ENCODE data around the gene UBE2L6. TPM values are rescaled to one million over a fixed set of nuclear protein-coding genes. Genes with fewer than 3 reads are reported as not detected.

UBE2L6 gene
- polyA plus RNA-seq, 3 donors = 101 to 284 (median 268) TPM

- H3K27me3 ChIP-seq (ENCODE audit: control insufficient read depth in 2 of 2, insufficient read depth in 2 of 2, low read length in 2 of 2) = no peaks in the 10 kb centered on the region
- Mint-ChIP-seq H3K27ac (peak overlapping the region in 1 of 7 donors; percentile 30), H3K4me3 (no peak overlapping the region), H3K27me3 (ENCODE audit: low read depth in 3 of 3) (peaks cover 0 to 5% (median 0%) of the 10 kb centered on the region in 3 donors), H3K4me1 (peaks cover 12% of the 10 kb centered on the region), H3K9me3 (no peaks in the 10 kb centered on the region), H3K36me3 (peaks cover 38 to 44% of the 10 kb centered on the region in 2 donors)
- H3K27ac ChIP-seq (ENCODE audit: low read depth in 1 of 2, low read length in 2 of 2) = no peak overlapping the region
- H4K20me1 ChIP-seq (ENCODE audit: insufficient read depth, low read length) = peaks cover 14% of the 10 kb centered on the region
- H3K4me2 ChIP-seq (replicated peaks; ENCODE audit: extremely low read depth, low read length, poor library complexity, severe bottlenecking) = no peak overlapping the region
- no peaks in the 10 kb centered on the region for H3K9me3 ChIP-seq (replicated peaks in 1 of 2; ENCODE audit: control insufficient read depth in 1 of 2, insufficient read depth in 1 of 2, low read length in 2 of 2)
- H2AFZ ChIP-seq (ENCODE audit: insufficient read depth, low read depth, low read length, poor library complexity, severe bottlenecking) = no peak overlapping the region
- peaks cover 11% of the 10 kb centered on the region in 2 donors for H3K4me1 ChIP-seq (ENCODE audit: control insufficient read depth in 1 of 2, insufficient read depth in 2 of 2, low read length in 2 of 2)
- DNase-seq = no peak
- intact Hi-C loops (cut with micrococcal nuclease) = no loop called here
- peaks cover 27 to 43% of the 10 kb centered on the region in 2 donors for H3K36me3 ChIP-seq (replicated peaks in 1 of 2; ENCODE audit: control insufficient read depth in 1 of 2, insufficient read depth in 2 of 2, low read length in 2 of 2)
- H3K9ac ChIP-seq (ENCODE audit: insufficient read depth, low read length, poor library complexity, severe bottlenecking) = no peak overlapping the region
- H3K79me2 ChIP-seq (ENCODE audit: insufficient read depth, low read length) = no peaks in the 10 kb centered on the region
- WGBS (ENCODE audit: insufficient coverage) = 93% methylated on average over 9 of the region's 13 CpGs
- no peak for TF ChIP-seq CTCF (IDR thresholded peaks at IDR 0.05)
- no peak overlapping the region for H3K4me3 ChIP-seq (replicated peaks in 1 of 3; ENCODE audit: low read depth in 2 of 3, low read length in 3 of 3)
These were observed 21.6 kb downstream of the UBE2L6 start for GRCh38 chr11:57545883-57546282.

DNA sequence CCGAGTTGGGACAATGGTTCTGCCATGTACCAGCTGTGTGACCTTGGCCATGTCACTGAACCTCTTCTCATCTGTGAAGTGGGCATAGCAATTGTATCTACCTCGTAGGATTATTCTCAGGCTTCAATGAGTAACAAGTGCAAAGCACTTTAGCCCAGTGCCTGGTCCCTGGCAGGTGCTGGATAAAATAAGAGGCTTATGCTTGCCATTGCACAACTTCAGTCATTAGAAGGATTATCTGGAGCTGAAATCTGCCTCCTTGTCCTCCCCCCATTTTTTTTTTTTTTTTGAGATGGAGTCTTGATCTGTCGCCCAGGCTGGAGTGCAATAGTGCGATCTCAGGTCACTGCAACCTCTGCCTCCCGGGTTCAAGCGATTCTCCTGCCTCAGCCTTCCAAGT is 22.9 kb downstream of the UBE2L6 start:
- WGBS (ENCODE audit: insufficient coverage) = 100% methylated on average over 1 of the region's 6 CpGs
- Mint-ChIP-seq H3K36me3 (peaks cover 25 to 31% of the 10 kb centered on the region in 2 donors), H3K27ac (peak overlapping the region in 1 of 7 donors; percentile 73), H3K4me1 (peaks cover 12% of the 10 kb centered on the region), H3K4me3 (no peak overlapping the region), H3K27me3 (ENCODE audit: low read depth in 3 of 3) (peaks cover 0 to 5% (median 0%) of the 10 kb centered on the region in 3 donors), H3K9me3 (no peaks in the 10 kb centered on the region)
- H3K36me3 ChIP-seq (replicated peaks in 1 of 2; ENCODE audit: control insufficient read depth in 1 of 2, insufficient read depth in 2 of 2, low read length in 2 of 2) = peaks cover 13 to 30% of the 10 kb centered on the region in 2 donors
- H3K9me3 ChIP-seq (replicated peaks in 1 of 2; ENCODE audit: control insufficient read depth in 1 of 2, insufficient read depth in 1 of 2, low read length in 2 of 2) = no peaks in the 10 kb centered on the region
- H3K27ac ChIP-seq (ENCODE audit: low read depth in 1 of 2, low read length in 2 of 2) = no peak overlapping the region
- H2AFZ ChIP-seq (ENCODE audit: insufficient read depth, low read depth, low read length, poor library complexity, severe bottlenecking) = no peak overlapping the region
- H3K4me2 ChIP-seq (replicated peaks; ENCODE audit: extremely low read depth, low read length, poor library complexity, severe bottlenecking) = no peak overlapping the region
- intact Hi-C loops (cut with micrococcal nuclease) = no loop called here
- DNase-seq = no peak
- H4K20me1 ChIP-seq (ENCODE audit: insufficient read depth, low read length) = peaks cover 7% of the 10 kb centered on the region
- H3K79me2 ChIP-seq (ENCODE audit: insufficient read depth, low read length) = no peaks in the 10 kb centered on the region
- no peak for TF ChIP-seq CTCF (IDR thresholded peaks at IDR 0.05)
- no peaks in the 10 kb centered on the region for H3K27me3 ChIP-seq (ENCODE audit: control insufficient read depth in 2 of 2, insufficient read depth in 2 of 2, low read length in 2 of 2)
- H3K4me3 ChIP-seq (replicated peaks in 1 of 3; ENCODE audit: low read depth in 2 of 3, low read length in 3 of 3) = no peak overlapping the region
- H3K9ac ChIP-seq (ENCODE audit: insufficient read depth, low read length, poor library complexity, severe bottlenecking) = no peak overlapping the region
- peaks cover 11% of the 10 kb centered on the region in 2 donors for H3K4me1 ChIP-seq (ENCODE audit: control insufficient read depth in 1 of 2, insufficient read depth in 2 of 2, low read length in 2 of 2)

All from CD14-positive monocyte (primary cell).